HG03025 (cell line): ENCODE results near the gene ATP13A3.

Experiments used
- ATAC-seq: cut with Tn5 transposase; IDR thresholded peaks from one replicate; pipeline ENCODE4 v1.9.1; 2021; ENCODE audit warnings: mild to moderate bottlenecking, moderate library complexity; ENCODE audit not compliant: unreplicated experiment, low FRiP score

ATP13A3 gene

GRCh38 chr3:194379231-194379630 is 107.6 kb downstream of the ATP13A3 start:
- no peak for ATAC-seq

DNA sequence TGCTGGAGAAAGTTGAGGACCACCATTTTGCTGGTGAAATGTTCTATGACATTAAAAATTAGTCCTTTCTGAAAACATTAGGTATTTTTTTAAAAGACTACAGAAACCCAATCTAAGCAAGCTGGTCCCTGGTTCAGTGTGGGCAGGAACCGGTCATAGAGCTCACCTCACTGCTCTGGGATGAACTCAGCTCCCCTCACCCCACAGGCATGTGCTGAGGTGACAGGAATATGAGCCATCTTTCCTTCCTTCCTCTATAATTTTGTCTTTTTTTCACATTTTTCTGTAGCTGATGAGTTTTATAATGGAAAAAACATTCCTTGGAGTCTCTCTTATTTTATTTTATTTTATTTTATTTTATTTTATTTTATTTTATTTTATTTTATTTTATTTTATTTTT is 109.1 kb downstream of the ATP13A3 start:
- no peak for ATAC-seq

- ATAC-seq: no peak
These were observed 110.6 kb downstream of the ATP13A3 start for GRCh38 chr3:194376241-194376560.

GRCh38 chr3:194375473-194376240 is 111.1 kb downstream of the ATP13A3 start:
- ATAC-seq: no peak

DNA sequence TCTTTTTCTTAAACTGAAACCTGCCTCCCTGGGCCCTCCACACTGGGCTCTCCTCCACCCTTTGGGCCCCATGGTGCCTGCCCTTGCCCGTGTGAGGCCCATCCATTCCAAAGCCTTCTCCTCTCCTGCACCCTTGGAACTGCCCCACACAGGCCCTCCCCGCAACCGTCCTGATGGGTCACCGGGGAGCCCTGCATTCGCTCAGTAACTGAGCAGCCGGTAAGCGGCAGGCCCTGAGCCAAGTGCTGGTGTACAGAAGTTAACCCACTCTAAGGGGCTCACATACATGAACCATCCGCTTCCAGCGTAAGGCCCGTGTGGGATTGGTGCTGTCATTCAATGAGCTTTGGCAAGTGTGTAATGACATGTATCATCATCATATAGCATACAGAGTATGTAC is 111.9 kb downstream of the ATP13A3 start:
- ATAC-seq: no peak

- ATAC-seq: no peak
These were observed 112.9 kb downstream of the ATP13A3 start for GRCh38 chr3:194373899-194374298.

DNA sequence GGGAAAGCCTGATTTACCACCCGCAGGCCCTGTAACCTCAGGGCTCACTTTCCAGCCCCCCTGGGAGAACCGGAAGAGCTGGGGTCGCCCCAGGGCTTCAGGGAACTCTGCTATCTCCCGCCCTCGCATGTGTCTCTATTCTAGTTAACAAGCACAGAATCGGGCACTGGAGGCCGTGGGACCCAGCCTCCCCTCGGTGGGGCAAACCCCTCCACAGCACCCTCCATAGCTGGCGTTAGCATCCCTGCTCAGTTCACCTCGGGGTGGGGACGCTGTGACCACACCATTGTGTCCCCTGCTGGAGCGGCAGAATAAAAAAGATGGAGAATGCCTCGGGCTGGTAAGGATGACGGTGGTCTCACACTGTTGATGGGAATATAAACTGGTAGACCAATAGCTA is 113.8 kb downstream of the ATP13A3 start:
- ATAC-seq: no peak

DNA sequence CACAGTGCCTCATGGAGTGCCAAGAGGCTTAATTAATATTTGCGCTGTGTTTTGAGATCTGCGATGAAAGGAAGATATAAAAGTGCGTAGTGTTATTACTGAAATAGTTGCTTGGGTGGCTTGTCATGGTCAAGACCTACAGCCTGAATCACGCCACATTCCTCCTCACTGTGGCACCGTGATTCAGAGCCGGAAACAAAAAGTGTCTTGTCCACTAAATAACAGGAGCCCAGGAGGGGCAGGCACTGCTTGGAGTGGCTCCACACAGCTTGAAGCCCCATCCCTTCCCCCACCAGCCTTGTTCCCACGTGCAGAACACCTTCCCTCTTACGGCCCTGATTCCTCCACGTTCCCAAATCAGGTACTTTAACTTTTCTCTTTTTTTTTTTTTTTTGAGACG is 116.0 kb downstream of the ATP13A3 start:
- ATAC-seq: no peak

DNA sequence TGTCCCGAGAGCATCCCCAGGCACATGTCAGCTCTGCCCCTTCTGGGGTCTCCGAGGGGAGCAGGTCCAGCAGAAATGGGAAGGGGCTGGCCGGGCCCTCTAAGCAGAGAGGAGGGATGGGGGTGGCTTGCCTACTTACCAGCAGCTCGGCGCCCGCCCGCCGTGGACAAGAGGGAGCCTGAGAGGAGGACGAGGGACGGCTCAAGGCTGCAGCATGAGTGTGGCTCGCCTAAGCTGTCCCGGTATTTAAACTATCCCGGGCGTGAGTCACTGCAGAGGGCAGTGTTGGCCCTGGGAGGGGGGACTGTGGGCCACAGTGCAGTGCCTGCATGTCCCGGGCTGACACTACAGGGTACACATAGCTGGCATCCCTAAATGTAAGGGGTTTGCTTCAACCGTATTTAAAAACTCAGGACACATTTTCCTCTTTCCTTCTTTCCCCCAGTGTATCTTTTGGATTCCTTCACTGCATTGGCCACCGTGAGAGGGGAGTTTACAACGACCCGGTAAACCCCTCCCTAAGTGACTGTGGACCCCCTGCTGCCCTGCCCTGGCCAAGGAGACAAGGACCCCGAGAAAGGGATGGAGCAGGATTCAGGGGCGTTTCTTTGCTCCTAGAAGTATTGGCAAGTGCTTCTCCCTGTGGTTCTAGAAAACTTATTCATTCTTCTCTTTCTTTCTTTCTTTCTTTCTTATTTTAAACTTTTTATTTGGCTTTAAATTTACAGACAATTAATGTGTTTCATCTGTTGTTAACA is 117.1 kb downstream of the ATP13A3 start, which contains the start of gene LRRC15:
LRRC15 (minus strand) TSS at position 222 of the 758 bp plus-strand sequence. CDS start 8,700 bp downstream, outside the sequence.
- ATAC-seq: no peak

DNA sequence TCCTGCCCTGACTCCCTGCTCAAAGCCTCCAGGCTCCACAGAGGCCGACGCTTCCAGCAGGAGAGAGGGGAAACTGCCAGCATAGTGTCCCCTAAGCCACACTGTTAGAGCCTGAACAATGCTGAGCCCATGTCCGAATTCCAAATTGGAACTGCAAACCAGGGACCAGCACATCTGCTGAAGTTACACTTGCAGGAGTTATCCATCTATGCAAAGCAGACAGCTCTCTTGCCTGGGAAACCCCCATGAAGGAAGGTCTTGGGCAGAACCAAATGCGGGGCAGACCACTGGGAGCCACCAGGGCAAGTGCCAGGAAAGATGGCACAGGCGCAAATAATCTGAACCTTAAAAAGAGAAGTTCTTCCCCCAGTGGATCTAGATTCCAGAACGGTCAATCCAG is 117.9 kb downstream of the ATP13A3 start:
- no peak for ATAC-seq

DNA sequence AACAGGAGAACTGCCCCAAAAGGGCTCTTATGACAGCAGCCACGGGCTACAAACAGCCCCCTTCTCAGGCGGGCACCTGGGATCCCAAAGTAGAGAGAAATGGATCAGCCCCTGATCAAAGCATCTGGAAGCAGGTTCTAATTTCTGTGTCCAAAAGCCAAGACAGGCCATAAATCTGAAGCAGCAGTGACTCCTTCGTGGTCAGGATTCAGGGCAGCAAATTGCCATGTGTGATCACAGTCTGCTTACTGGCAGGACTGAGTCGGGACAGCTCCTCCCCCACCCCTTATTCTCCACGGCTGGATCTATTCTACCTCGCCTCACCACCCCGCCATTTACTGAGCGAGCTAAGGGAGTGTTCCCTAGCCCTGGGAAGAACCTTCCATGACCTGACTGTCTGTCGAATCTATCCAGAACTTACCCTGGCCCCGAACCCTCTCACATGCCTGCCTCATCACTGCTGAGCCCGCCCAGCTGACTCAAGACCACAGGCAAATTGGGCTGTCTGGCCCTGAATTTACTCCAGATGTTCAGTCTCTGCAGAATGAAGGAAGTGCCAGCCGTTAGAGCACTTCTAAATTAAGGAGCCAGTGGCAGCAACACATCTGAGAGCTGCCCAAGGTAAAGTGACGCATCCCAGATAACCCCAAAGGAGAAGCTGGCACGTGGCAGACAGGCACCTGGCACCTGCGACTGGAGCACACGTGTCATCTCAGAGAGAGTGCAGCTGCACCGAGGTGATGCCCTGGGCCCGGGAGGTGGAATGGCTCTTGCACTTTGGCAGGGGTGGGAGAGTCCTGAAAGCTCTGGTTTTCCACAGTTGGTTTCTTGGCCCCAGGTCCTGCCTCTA is 118.6 kb downstream of the ATP13A3 start:
- no peak for ATAC-seq

GRCh38 chr3:194365978-194366490 is 120.8 kb downstream of the ATP13A3 start:
- ATAC-seq: no peak

- no peak for ATAC-seq
These were observed 121.3 kb downstream of the ATP13A3 start for GRCh38 chr3:194365526-194365925.

GRCh38 chr3:194364652-194365434 is 122.0 kb downstream of the ATP13A3 start:
- ATAC-seq: no peak

DNA sequence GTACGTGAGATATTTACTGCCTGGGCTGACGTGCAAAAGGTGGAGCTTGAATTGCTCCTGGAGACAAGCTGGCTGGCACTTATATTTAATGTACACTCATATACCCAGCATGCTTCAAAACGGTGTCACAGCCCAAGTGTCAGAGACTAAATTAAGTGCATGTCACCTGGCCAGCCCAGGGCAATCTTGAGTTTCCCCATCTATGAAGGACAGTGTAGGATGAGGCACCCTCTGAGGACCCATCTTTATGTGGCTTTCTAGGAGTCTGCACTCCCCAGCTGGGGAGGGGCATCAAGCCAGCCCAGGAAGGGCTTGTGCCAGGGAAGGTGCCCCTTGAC is 122.5 kb downstream of the ATP13A3 start:
- no peak for ATAC-seq

DNA sequence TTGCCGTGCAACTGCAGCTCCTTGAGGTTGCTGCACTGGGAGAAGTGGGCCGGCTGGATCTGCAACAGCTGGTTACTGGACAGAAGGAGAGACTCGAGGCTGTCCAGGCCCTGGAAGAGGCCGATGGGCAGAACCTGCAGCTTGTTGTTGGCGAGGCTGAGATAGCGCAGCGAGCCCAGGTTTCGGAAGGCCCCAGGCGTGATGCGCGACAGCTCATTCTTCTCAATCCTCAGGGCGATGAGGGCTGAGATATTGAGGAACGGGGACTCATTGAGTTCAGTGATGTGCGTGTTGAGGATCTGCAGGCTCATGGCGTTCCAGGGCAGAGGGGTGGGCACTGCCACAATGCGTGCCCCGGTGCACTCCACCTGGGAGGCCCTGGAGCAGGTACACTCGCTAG is 126.2 kb downstream of the ATP13A3 start:
- no peak for ATAC-seq

DNA sequence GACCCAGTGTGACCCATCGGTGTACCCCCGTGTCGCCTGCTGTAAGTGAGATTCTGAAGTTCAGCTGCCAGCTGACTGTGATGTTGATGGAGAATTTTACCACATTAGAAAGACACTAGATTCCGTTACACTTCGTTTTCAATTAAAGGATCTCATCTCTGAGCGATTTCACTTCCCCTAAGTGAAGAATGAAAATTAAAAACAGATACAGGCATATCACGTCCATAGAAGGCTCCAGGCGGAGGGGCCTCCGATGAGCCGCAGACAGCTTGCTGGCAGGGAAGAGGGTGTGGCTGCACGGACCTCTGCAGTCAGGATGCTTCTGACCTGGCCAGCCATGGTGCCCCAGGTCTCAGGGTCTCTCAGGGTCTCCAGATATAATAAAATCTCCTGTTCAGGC is 129.1 kb downstream of the ATP13A3 start:
- ATAC-seq: no peak

DNA sequence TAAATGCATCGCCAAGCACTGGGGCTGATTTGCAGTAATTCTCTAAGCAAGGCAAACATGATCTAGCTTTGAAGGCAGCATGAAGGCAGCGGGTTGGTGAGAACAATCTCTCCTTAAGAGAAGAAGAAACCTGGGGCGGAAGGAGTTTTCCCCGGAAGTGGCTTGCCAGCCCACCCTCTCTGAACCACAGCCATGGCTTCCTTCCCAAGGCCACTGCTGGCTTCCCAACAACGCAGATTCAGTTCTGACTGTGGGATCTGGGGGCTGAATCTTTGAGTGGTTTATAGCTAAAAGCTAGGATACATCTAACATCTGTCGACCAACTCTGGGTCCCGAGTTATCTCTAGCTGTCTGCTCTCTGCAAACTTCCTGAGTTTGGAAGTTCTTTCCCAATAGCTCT is 131.4 kb downstream of the ATP13A3 start:
- ATAC-seq: no peak

DNA sequence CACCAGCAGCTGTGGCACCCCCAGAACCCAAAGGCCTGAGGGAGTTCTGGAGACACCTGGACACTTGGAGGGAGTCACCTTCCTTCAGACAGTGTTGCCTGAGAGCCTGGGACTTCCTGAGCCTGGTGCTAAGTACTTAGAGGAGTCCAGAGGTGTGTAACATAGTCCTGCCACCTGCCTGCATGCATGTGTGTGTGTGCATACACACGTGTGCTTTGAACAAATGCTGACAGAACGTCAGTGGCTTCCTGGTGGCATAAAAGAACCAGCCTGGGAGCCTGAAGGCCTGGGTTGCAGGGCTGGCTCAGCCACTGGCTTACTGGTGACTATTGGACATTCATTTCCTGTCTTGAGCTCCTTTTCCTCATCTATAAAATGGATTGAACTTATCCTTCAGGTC is 132.5 kb downstream of the ATP13A3 start:
- no peak for ATAC-seq
